T-cell (primary cell): ENCODE data around the gene ANKRD45. TPM values are rescaled to one million over a fixed set of nuclear protein-coding genes. Genes with fewer than 3 reads are reported as not detected.
"Not testable (repeated sequence)": the region's sequence is repeated elsewhere in the genome, so short reads cannot be mapped to it uniquely, and the experiment has no call there.

ENCODE experiments used
- ATAC-seq, 4 experiments: fragments of 200-7000 bp in 3 of 4; fragments of 150-1000 bp in 1 of 4; cut with Tn5 transposase; replicated peaks in 1 of 4; 1 replicate in 3 of 4; 2 replicates in 1 of 4; pipeline ENCODE4 v1.10.0; 2021; ENCODE audit warnings: moderate library complexity in 3 of 4, mild to moderate bottlenecking in 2 of 4, moderate number of reproducible peaks in 1 of 4
- CTCF ChIA-PET, 2 donors: fragments of 300-600 bp; sonication (Branson Sonifier 250); formaldehyde crosslinking; loops; one replicate each; lab custom pipeline; 2022; ENCODE audit warnings: antibody characterized with exemption in 2 of 2; lab: Charles Lee
- POLR2A ChIA-PET, 2 donors: fragments of 300-600 bp; sonication (Branson Sonifier 250); formaldehyde crosslinking; loops; one replicate each; lab custom pipeline; 2022; ENCODE audit warnings: antibody characterized with exemption in 2 of 2; lab: Charles Lee
- DNase-seq, 35 experiments: peaks; one replicate each; pipeline versions ENCODE4 v3.0.0 to v3.0.0-alpha.2; 2013 to 2023
- H3K27ac ChIP-seq: one replicate; pipeline ENCODE4 v1.5.1; 2013; ENCODE audit warnings: low read length
- H3K27me3 ChIP-seq, 2 experiments: replicated peaks in 1 of 2; 1 replicate in 1 of 2; 2 replicates in 1 of 2; pipeline versions ENCODE4 v1.6.1 to v1.7.0; 2013; ENCODE audit warnings: low read length in 1 of 2, mixed read lengths in 1 of 2; ENCODE audit not compliant: control insufficient read depth in 2 of 2, insufficient read depth in 2 of 2; ENCODE audit errors: extremely low read depth in 1 of 2
- H3K36me3 ChIP-seq, 2 donors: 1 replicate in 1 of 2; 2 replicates in 1 of 2; pipeline versions ENCODE4 v1.6.1 to v1.7.0; 2013; ENCODE audit warnings: low read length in 1 of 2; ENCODE audit not compliant: control insufficient read depth in 2 of 2, insufficient read depth in 1 of 2; ENCODE audit errors: extremely low read depth in 1 of 2
- H3K4me1 ChIP-seq, 2 experiments: 1 replicate in 1 of 2; 2 replicates in 1 of 2; pipeline versions ENCODE4 v1.6.1 to v1.7.0; 2013; ENCODE audit warnings: low read length in 2 of 2, mixed read lengths in 1 of 2; ENCODE audit not compliant: insufficient read depth in 2 of 2, control insufficient read depth in 1 of 2; ENCODE audit errors: extremely low read depth in 1 of 2
- H3K4me3 ChIP-seq, 2 donors: 1 replicate in 1 of 2; 2 replicates in 1 of 2; pipeline versions ENCODE4 v1.5.1 to v1.7.0; 2013; ENCODE audit warnings: mild to moderate bottlenecking in 2 of 2, low read length in 1 of 2, moderate library complexity in 1 of 2; ENCODE audit not compliant: control insufficient read depth in 1 of 2; ENCODE audit errors: extremely low read depth in 1 of 2
- H3K9me3 ChIP-seq: 2 replicates; pipeline ENCODE4 v1.7.0; 2013
- H3K27ac Mint-ChIP-seq, 2 donors: one replicate each; pipeline ENCODE4 v1.8.0; 2020 to 2021; ENCODE audit warnings: mild to moderate bottlenecking in 2 of 2, mixed read lengths in 2 of 2
- H3K27me3 Mint-ChIP-seq, 2 donors: one replicate each; pipeline ENCODE4 v1.8.0; 2021 to 2022; ENCODE audit warnings: mixed read lengths in 2 of 2
- H3K36me3 Mint-ChIP-seq: one replicate; pipeline ENCODE4 v1.8.0; 2021; ENCODE audit warnings: mixed read lengths
- H3K4me1 Mint-ChIP-seq, 3 donors: one replicate each; pipeline ENCODE4 v1.8.0; 2020 to 2022; ENCODE audit warnings: mixed read lengths in 3 of 3, mild to moderate bottlenecking in 1 of 3
- H3K4me3 Mint-ChIP-seq, 3 donors: one replicate each; pipeline ENCODE4 v1.8.0; 2020 to 2022; ENCODE audit warnings: mild to moderate bottlenecking in 3 of 3, mixed read lengths in 3 of 3, moderate library complexity in 3 of 3
- H3K9me3 Mint-ChIP-seq, 3 donors: one replicate each; pipeline ENCODE4 v1.8.0; 2020 to 2022; ENCODE audit warnings: mixed read lengths in 3 of 3
- WGBS: methylation state at CpG from one replicate; pipeline ENCODE4 v1.1.5; 2013; ENCODE audit warnings: missing lambda C conversion rate; ENCODE audit not compliant: insufficient coverage; 5-methylcytosine and 5-hydroxymethylcytosine counted together
- total RNA-seq, 35 experiments: library from RNA in 6 of 35; stranded (reverse) in 6 of 35; fragments of 120-200 nt in 1 of 35; gene quantifications; one replicate each; pipeline versions ENCODE4 v1.2.1 to v1.2.4 and lab custom pipeline; 2013 to 2026

The ANKRD45 gene
- total RNA-seq, 5 donors from 2014 or later (not counting 1 experiment from before 2014, with no cell fraction given), result not detected

GRCh38 chr1:173616859-173617258 lies 52.8 kb downstream of the ANKRD45 start:
- WGBS, result 37% methylated on average over 2 of the region's 4 CpGs
- Histone ChIP-seq H3K4me3 (no peak overlapping the region), H3K27me3 (peaks cover 0 to 19% of the 10 kb centered on the region in 2 experiments), H3K4me1 (peaks cover 0 to 9% of the 10 kb centered on the region in 2 experiments), H3K9me3 (no peaks in the 10 kb centered on the region), H3K27ac (no peak overlapping the region), H3K36me3 (no peaks in the 10 kb centered on the region)
- H3K36me3 Mint-ChIP-seq, result peaks cover 9% of the 10 kb centered on the region
- no peak overlapping the region for H3K27ac Mint-ChIP-seq
- no peak overlapping the region for H3K4me3 Mint-ChIP-seq
- ChIA-PET POLR2A (no interaction called here), CTCF (no interaction called here)
- H3K4me1 Mint-ChIP-seq, result no peaks in the 10 kb centered on the region
- no peak for ATAC-seq
- peaks cover 20 to 36% (median 23%) of the 10 kb centered on the region in 3 donors for H3K9me3 Mint-ChIP-seq
- DNase-seq, result peak in 1 of 35 experiments; percentile 7
- peaks cover 14 to 18% of the 10 kb centered on the region in 2 donors for H3K27me3 Mint-ChIP-seq

GRCh38 chr1:173613086-173613485 lies 56.6 kb downstream of the ANKRD45 start:
- CTCF ChIA-PET, POLR2A ChIA-PET, H3K27ac Mint-ChIP-seq, ATAC-seq, H3K4me3 Mint-ChIP-seq, H3K4me1 Mint-ChIP-seq, DNase-seq, H3K4me1 ChIP-seq, H3K4me3 ChIP-seq, H3K27me3 Mint-ChIP-seq, H3K27ac ChIP-seq, H3K9me3 ChIP-seq, H3K36me3 Mint-ChIP-seq, H3K36me3 ChIP-seq, H3K9me3 Mint-ChIP-seq: not testable (repeated sequence)
- 97% methylated on average over 15 of the region's 32 CpGs for WGBS
- peaks cover 0 to 19% of the 10 kb centered on the region in 2 experiments for H3K27me3 ChIP-seq

- CTCF ChIA-PET, result no interaction called here
- Histone ChIP-seq H3K4me1 (no peaks in the 10 kb centered on the region), H3K4me3 (no peak overlapping the region), H3K9me3 (no peaks in the 10 kb centered on the region), H3K36me3 (no peaks in the 10 kb centered on the region), H3K27ac (no peak overlapping the region), H3K27me3 (peaks cover 0 to 6% of the 10 kb centered on the region in 2 experiments)
- H3K36me3 Mint-ChIP-seq, result no peaks in the 10 kb centered on the region
- H3K27me3 Mint-ChIP-seq, result peaks cover 0 to 6% of the 10 kb centered on the region in 2 donors
- POLR2A ChIA-PET, result interaction anchor here (0.8 kb wide), 2 partner anchors 144 to 352 kb away, joined by 4 to 10 read pairs; no protein-coding TSS in a partner anchor
- WGBS, result no CpG with 5 or more reads among the region's 4 CpGs
- H3K4me3 Mint-ChIP-seq, result no peak overlapping the region
- no peak for ATAC-seq
- no peaks in the 10 kb centered on the region for H3K9me3 Mint-ChIP-seq
- H3K27ac Mint-ChIP-seq, result no peak overlapping the region
- H3K4me1 Mint-ChIP-seq, result no peaks in the 10 kb centered on the region
- no peak for DNase-seq
Observed at GRCh38 chr1:173608503-173609216, 61.0 kb downstream of the ANKRD45 start.

DNA sequence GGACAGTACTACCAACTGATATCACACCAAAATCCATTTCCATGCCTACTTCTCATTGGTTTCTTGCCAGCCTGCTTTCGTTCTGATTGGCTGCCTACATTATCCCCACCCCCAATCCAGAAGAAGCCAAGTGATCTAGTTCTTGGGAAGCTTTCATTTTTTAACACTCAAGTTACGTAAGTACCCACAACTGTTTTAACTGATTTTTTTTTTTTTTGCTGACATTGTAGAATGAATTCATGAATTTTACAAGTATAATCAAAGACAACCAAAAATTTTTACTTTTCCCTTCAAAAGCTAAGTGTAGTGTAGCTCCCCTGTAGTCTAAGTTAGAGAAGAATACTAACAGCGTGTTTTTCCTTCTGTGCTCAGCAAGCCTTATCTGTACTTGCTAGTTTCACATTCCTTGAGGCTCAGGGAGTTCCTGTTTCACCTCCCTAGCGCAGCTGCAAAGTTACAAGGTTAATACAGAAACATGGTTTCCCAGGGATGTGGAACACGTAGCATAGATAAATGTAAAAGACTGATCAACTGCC lies 66.5 kb downstream of the ANKRD45 start, which contains the start of gene SLC9C2:
SLC9C2 (minus strand) TSS at position 17 of the 536 bp plus-strand sequence. CDS start 1,296 bp downstream, outside the sequence.
- Mint-ChIP-seq H3K9me3 (no peaks in the 10 kb centered on the region), H3K4me1 (peaks cover 0 to 8% (median 3%) of the 10 kb centered on the region in 3 donors), H3K36me3 (no peaks in the 10 kb centered on the region), H3K4me3 (no peak within 1 kb of the TSS), H3K27ac (no peak within 1 kb of the TSS), H3K27me3 (peaks cover 0 to 7% of the 10 kb centered on the region in 2 donors)
- Histone ChIP-seq H3K4me1 (no peaks in the 10 kb centered on the region), H3K4me3 (no peak within 1 kb of the TSS), H3K27me3 (peaks cover 0 to 3% of the 10 kb centered on the region in 2 experiments), H3K36me3 (no peaks in the 10 kb centered on the region), H3K9me3 (no peaks in the 10 kb centered on the region), H3K27ac (no peak within 1 kb of the TSS)
- DNase-seq (no peak), ATAC-seq (no peak)
- WGBS, result 67% methylated on average over 2 of the region's 5 CpGs
- ChIA-PET CTCF (interaction anchor here (0.5 to 0.7 kb wide), 3 partner anchors 90 to 1400 kb away, joined by 3 read pairs; no protein-coding TSS in a partner anchor), POLR2A (interaction anchor here in 1 of 2 donors (0.6 kb wide), 1 partner anchor 546 kb away, joined by 3 read pairs; no protein-coding TSS in a partner anchor)

- no peak overlapping the region for H3K4me3 ChIP-seq
- H3K4me1 ChIP-seq, result no peaks in the 10 kb centered on the region
- no peaks in the 10 kb centered on the region for H3K36me3 Mint-ChIP-seq
- DNase-seq (no peak), ATAC-seq (peak in 1 of 4 experiments; percentile 19)
- H3K27ac Mint-ChIP-seq, result no peak overlapping the region
- no peak overlapping the region for H3K27ac ChIP-seq
- POLR2A ChIA-PET, result no interaction called here
- H3K27me3 ChIP-seq, result peaks cover 0 to 3% of the 10 kb centered on the region in 2 experiments
- H3K9me3 ChIP-seq, result no peaks in the 10 kb centered on the region
- CTCF ChIA-PET, result no interaction called here
- no peaks in the 10 kb centered on the region for H3K9me3 Mint-ChIP-seq
- H3K4me1 Mint-ChIP-seq, result peaks cover 0 to 8% (median 3%) of the 10 kb centered on the region in 3 donors
- H3K36me3 ChIP-seq, result no peaks in the 10 kb centered on the region
- peaks cover 0 to 5% of the 10 kb centered on the region in 2 donors for H3K27me3 Mint-ChIP-seq
- no peak overlapping the region for H3K4me3 Mint-ChIP-seq
- no CpG with 5 or more reads among the region's 2 CpGs for WGBS
Observed at GRCh38 chr1:173601588-173601987, 68.1 kb downstream of the ANKRD45 start.

DNA sequence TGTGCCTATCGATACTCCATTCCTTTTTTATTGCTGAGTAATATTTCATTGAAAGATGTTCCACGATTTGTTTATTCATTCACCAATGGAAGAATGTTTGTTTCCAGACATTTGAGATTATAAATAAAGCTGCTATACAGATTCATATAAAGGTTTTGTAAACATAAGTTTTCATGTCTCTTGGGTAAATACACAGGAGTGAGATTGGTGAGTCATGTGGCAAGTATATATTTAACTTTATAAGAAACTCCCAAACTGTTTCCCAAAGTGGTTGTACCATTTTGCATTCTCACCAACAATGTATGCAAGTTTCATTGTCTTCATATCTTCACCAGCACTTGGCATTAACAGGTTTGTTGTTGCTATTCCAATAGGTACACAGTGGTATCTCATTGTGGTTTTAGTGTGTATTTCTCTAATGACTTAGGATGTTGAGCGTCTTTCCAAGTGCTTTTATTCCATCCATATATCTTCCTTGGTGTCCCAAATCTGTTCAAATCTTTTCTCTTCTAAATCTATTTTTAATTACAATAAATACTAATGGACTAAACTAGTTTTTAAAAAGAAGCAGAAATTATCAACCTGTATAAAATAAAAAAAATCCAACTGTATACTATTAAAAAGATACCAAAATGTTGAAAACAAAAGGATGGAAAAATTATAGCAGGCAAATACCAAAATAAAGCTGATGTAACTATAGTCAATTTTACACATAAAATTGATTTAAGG lies 73.4 kb downstream of the ANKRD45 start:
- no peaks in the 10 kb centered on the region for H3K27me3 ChIP-seq
- Mint-ChIP-seq H3K4me3 (no peak overlapping the region), H3K9me3 (peaks cover 0 to 6% (median 2%) of the 10 kb centered on the region in 3 donors), H3K4me1 (peaks cover 0 to 3% (median 0%) of the 10 kb centered on the region in 3 donors), H3K27ac (no peak overlapping the region), H3K36me3 (no peaks in the 10 kb centered on the region), H3K27me3 (peaks cover 1 to 4% of the 10 kb centered on the region in 2 donors)
- ChIA-PET CTCF (no interaction called here), POLR2A (no interaction called here)
- no peaks in the 10 kb centered on the region for H3K4me1 ChIP-seq
- no CpG with 5 or more reads among the region's 3 CpGs for whole genome bisulfite sequencing
- ATAC-seq (no peak), DNase-seq (no peak)
- H3K36me3 ChIP-seq, result no peaks in the 10 kb centered on the region
- H3K27ac ChIP-seq, result no peak overlapping the region
- H3K4me3 ChIP-seq, result no peak overlapping the region
- no peaks in the 10 kb centered on the region for H3K9me3 ChIP-seq
